ENCODE measurements around the gene QSER1.
A peak's percentile ranks its signal among the peaks of the same experiment; 100 is the strongest.
"Not testable (repeated sequence)": the region's sequence is repeated elsewhere in the genome, so short reads cannot be mapped to it uniquely, and the experiment has no call there.

The QSER1 gene

GRCh38 chr11:32891657-32892354, 805 bp upstream of the QSER1 start:
- no peak for DNase-seq

- DNase-seq: no peak
These were observed 407 bp downstream of the QSER1 start for GRCh38 chr11:32893093-32893342.

GRCh38 chr11:32893343-32894148, 935 bp downstream of the QSER1 start:
- peak; percentile 57 for DNase-seq

GRCh38 chr11:32894149-32894827, 1.7 kb downstream of the QSER1 start:
- DNase-seq: peak; percentile 22

- no peak for DNase-seq
These were observed 2.3 kb downstream of the QSER1 start for GRCh38 chr11:32894921-32895320.

- DNase-seq: no peak
These were observed 2.9 kb downstream of the QSER1 start for GRCh38 chr11:32895471-32895870.

GRCh38 chr11:32897103-32897502, 4.5 kb downstream of the QSER1 start:
- DNase-seq: no peak

- DNase-seq: no peak
These were observed 6.8 kb downstream of the QSER1 start for GRCh38 chr11:32899438-32899837.

- DNase-seq: peak; percentile 3
These were observed 9.6 kb downstream of the QSER1 start for GRCh38 chr11:32902089-32902665.

- no peak for DNase-seq
These were observed 12.5 kb downstream of the QSER1 start for GRCh38 chr11:32905028-32905667.

- no peak for DNase-seq
These were observed 16.0 kb downstream of the QSER1 start for GRCh38 chr11:32908619-32909018.

- no peak for DNase-seq
These were observed 18.8 kb downstream of the QSER1 start for GRCh38 chr11:32911413-32911812.

- DNase-seq: no peak
These were observed 20.8 kb downstream of the QSER1 start for GRCh38 chr11:32913445-32913844.

GRCh38 chr11:32916361-32916760, 23.8 kb downstream of the QSER1 start:
- no peak for DNase-seq

- no peak for DNase-seq
These were observed 24.4 kb downstream of the QSER1 start for GRCh38 chr11:32916994-32917393.

GRCh38 chr11:32918427-32918826, 25.8 kb downstream of the QSER1 start:
- DNase-seq: no peak

GRCh38 chr11:32919338-32919737, 26.7 kb downstream of the QSER1 start:
- no peak for DNase-seq

GRCh38 chr11:32920570-32920969, 28.0 kb downstream of the QSER1 start:
- no peak for DNase-seq

GRCh38 chr11:32921204-32921603, 28.6 kb downstream of the QSER1 start:
- no peak for DNase-seq

GRCh38 chr11:32931606-32932005, 39.0 kb downstream of the QSER1 start:
- no peak for DNase-seq

- DNase-seq: no peak
These were observed 39.6 kb downstream of the QSER1 start for GRCh38 chr11:32932196-32932595.

- no peak for DNase-seq
These were observed 42.9 kb downstream of the QSER1 start for GRCh38 chr11:32935462-32936029.

- DNase-seq: not testable (repeated sequence)
These were observed 43.6 kb downstream of the QSER1 start for GRCh38 chr11:32936178-32936577.
